ENCODE data around the gene LCA5L. TPM values are rescaled to one million over a fixed set of nuclear protein-coding genes. Genes with fewer than 3 reads are reported as not detected.
"Not testable (repeated sequence)": the region's sequence is repeated elsewhere in the genome, so short reads cannot be mapped to it uniquely, and the experiment has no call there.

Gene LCA5L
- total and polyA plus RNA-seq, 3 donors from 2014 or later, result 61.9 to 103 (median 88.0) TPM

GRCh38 chr21:39386194-39386593 lies 59.4 kb downstream of the LCA5L start:
- peaks cover 12% of the 10 kb centered on the region for H3K4me1 ChIP-seq
- no peaks in the 10 kb centered on the region for H3K36me3 ChIP-seq (ENCODE audit: low read depth, missing control alignments)
- peak overlapping the region; percentile 19 to 64 for H3K4me3 ChIP-seq
- intact Hi-C loops (cut with DNase I; ENCODE audit: low total_unique reads), result loop anchor here (10.0 kb wide), 1 partner anchor 201 kb away; the partner anchor contains the start of gene PSMG1
- no peak for TF ChIP-seq POLR2A (IDR thresholded peaks at IDR 0.05)
- no peaks in the 10 kb centered on the region for H3K9me3 ChIP-seq
- no peaks in the 10 kb centered on the region for H3K27me3 ChIP-seq
- peak overlapping the region; percentile 62 to 82 for H3K27ac ChIP-seq
- 23 to 42% methylated on average over 6 to 13 of the region's 13 CpGs for WGBS, 2 donors
- peak; percentile 56 for DNase-seq

GRCh38 chr21:39385299-39386145 lies 60.1 kb downstream of the LCA5L start:
- Histone ChIP-seq H3K4me1 (peaks cover 12% of the 10 kb centered on the region), H3K4me3 (peak overlapping the region; percentile 19 to 64), H3K36me3 (ENCODE audit: low read depth, missing control alignments) (no peaks in the 10 kb centered on the region), H3K27ac (peak overlapping the region; percentile 64 to 82), H3K9me3 (no peaks in the 10 kb centered on the region), H3K27me3 (no peaks in the 10 kb centered on the region)
- intact Hi-C loops (cut with DNase I; ENCODE audit: low total_unique reads), result loop anchor here (10.0 kb wide), 1 partner anchor 201 kb away; the partner anchor contains the start of gene PSMG1
- WGBS, 2 donors, result 35 to 42% methylated on average over 6 to 50 of the region's 50 CpGs
- TF ChIP-seq, protein P1, sequence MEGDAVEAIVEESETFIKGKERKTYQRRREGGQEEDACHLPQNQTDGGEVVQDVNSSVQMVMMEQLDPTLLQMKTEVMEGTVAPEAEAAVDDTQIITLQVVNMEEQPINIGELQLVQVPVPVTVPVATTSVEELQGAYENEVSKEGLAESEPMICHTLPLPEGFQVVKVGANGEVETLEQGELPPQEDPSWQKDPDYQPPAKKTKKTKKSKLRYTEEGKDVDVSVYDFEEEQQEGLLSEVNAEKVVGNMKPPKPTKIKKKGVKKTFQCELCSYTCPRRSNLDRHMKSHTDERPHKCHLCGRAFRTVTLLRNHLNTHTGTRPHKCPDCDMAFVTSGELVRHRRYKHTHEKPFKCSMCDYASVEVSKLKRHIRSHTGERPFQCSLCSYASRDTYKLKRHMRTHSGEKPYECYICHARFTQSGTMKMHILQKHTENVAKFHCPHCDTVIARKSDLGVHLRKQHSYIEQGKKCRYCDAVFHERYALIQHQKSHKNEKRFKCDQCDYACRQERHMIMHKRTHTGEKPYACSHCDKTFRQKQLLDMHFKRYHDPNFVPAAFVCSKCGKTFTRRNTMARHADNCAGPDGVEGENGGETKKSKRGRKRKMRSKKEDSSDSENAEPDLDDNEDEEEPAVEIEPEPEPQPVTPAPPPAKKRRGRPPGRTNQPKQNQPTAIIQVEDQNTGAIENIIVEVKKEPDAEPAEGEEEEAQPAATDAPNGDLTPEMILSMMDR (IDR thresholded peaks at IDR 0.05), result no peak
- DNase-seq, result peak; percentile 83

- Histone ChIP-seq H3K4me3 (peak overlapping the region in 1 of 2 donors; percentile 64), H3K36me3 (ENCODE audit: low read depth, missing control alignments) (no peaks in the 10 kb centered on the region), H3K27ac (peak overlapping the region; percentile 64 to 82), H3K4me1 (peaks cover 12% of the 10 kb centered on the region), H3K9me3 (no peaks in the 10 kb centered on the region), H3K27me3 (no peaks in the 10 kb centered on the region)
- intact Hi-C loops (cut with DNase I; ENCODE audit: low total_unique reads), result loop anchor here (10.0 kb wide), 1 partner anchor 200 kb away; the partner anchor contains the start of gene PSMG1
- TF ChIP-seq, protein P1 (IDR thresholded peaks at IDR 0.05), result no peak
- no peak for TF ChIP-seq POLR2A (IDR thresholded peaks at IDR 0.05)
- DNase-seq, result no peak
- 56 to 65% methylated on average over 12 to 13 of the region's 13 CpGs for WGBS, 2 donors
Measured at GRCh38 chr21:39384674-39385298, 60.8 kb downstream of the LCA5L start.

GRCh38 chr21:39382096-39382495 lies 63.5 kb downstream of the LCA5L start:
- H3K4me1 ChIP-seq, result peaks cover 15% of the 10 kb centered on the region
- intact Hi-C loops (cut with DNase I; ENCODE audit: low total_unique reads), result loop anchor here (10.0 kb wide), 1 partner anchor 197 kb away; the partner anchor contains the start of gene PSMG1
- WGBS, 2 donors, result 94% methylated on average over 7 of the region's 7 CpGs
- H3K9me3 ChIP-seq; DNase-seq; H3K4me3 ChIP-seq; H3K36me3 ChIP-seq (ENCODE audit: low read depth, missing control alignments); H3K27ac ChIP-seq; H3K27me3 ChIP-seq: not testable (repeated sequence)

- DNase-seq, result peak; percentile 27
- Histone ChIP-seq H3K9me3 (no peaks in the 10 kb centered on the region), H3K27me3 (no peaks in the 10 kb centered on the region), H3K4me3 (peak overlapping the region; percentile 82 to 92), H3K36me3 (ENCODE audit: low read depth, missing control alignments) (no peaks in the 10 kb centered on the region), H3K4me1 (peaks cover 8% of the 10 kb centered on the region), H3K27ac (peak overlapping the region; percentile 89 to 93)
- TF ChIP-seq, protein P1 (IDR thresholded peaks at IDR 0.05), result no peak
- no peak for TF ChIP-seq POLR2A (IDR thresholded peaks at IDR 0.05)
- 11 to 29% methylated on average over 7 to 12 of the region's 12 CpGs for WGBS, 2 donors
- intact Hi-C loops (cut with DNase I; ENCODE audit: low total_unique reads), result loop anchor here (10.0 kb wide), 1 partner anchor 196 kb away; the partner anchor contains the start of gene PSMG1
Measured at GRCh38 chr21:39381009-39381408, 64.6 kb downstream of the LCA5L start.

Data from testis (tissue), 3 donors.